IPS-20b (cell line): ENCODE data around the gene KIF5B.
A peak's percentile ranks its signal among the peaks of the same experiment; 100 is the strongest.
"Not testable (repeated sequence)": the region's sequence is repeated elsewhere in the genome, so short reads cannot be mapped to it uniquely, and the experiment has no call there.

Experiments used
- H3K27ac ChIP-seq: one replicate; pipeline ENCODE4 v1.5.1; 2013; ENCODE audit warnings: low read length
- H3K27me3 ChIP-seq: 2 replicates; pipeline ENCODE4 v1.6.1; 2013; ENCODE audit warnings: mild to moderate bottlenecking, low read length, inconsistent platforms; ENCODE audit not compliant: insufficient read depth
- H3K36me3 ChIP-seq: 2 replicates; pipeline ENCODE4 v1.6.1; 2013; ENCODE audit warnings: low read depth, mild to moderate bottlenecking, inconsistent platforms, low read length, moderate library complexity; ENCODE audit not compliant: insufficient read depth
- H3K4me1 ChIP-seq: 2 replicates; pipeline ENCODE4 v1.6.1; 2013; ENCODE audit warnings: mild to moderate bottlenecking, control low read depth, inconsistent platforms, low read length, moderate library complexity; ENCODE audit not compliant: insufficient read depth
- H3K4me3 ChIP-seq: 2 replicates; pipeline ENCODE4 v1.5.1; 2013; ENCODE audit warnings: mild to moderate bottlenecking, low read length, inconsistent platforms
- H3K9ac ChIP-seq: 2 replicates; pipeline ENCODE4 v1.6.1; 2013; ENCODE audit warnings: low read depth, mild to moderate bottlenecking, inconsistent platforms, low read length, moderate library complexity
- H3K9me3 ChIP-seq: 2 replicates; pipeline ENCODE4 v1.6.1; 2013; ENCODE audit warnings: mild to moderate bottlenecking, low read depth, low read length, inconsistent platforms; ENCODE audit not compliant: insufficient read depth

KIF5B gene

GRCh38 chr10:31977440-31978155 lies 78.6 kb downstream of the KIF5B start:
- Histone ChIP-seq H3K27me3 (no peaks in the 10 kb centered on the region), H3K9ac (no peak overlapping the region), H3K27ac (no peak overlapping the region), H3K9me3 (peaks cover 7% of the 10 kb centered on the region), H3K36me3 (no peaks in the 10 kb centered on the region), H3K4me3 (no peak overlapping the region), H3K4me1 (peaks cover 12% of the 10 kb centered on the region)

GRCh38 chr10:31975157-31975765 lies 81.0 kb downstream of the KIF5B start:
- Histone ChIP-seq H3K27me3 (no peaks in the 10 kb centered on the region), H3K4me3 (no peak overlapping the region), H3K36me3 (no peaks in the 10 kb centered on the region), H3K4me1 (peaks cover 12% of the 10 kb centered on the region), H3K9me3 (peaks cover 7% of the 10 kb centered on the region), H3K27ac (peak overlapping the region; percentile 28), H3K9ac (peak overlapping the region; percentile 41; the same call in 1 of the 2 replicates)

GRCh38 chr10:31974434-31975124 lies 81.6 kb downstream of the KIF5B start:
- Histone ChIP-seq H3K4me3 (no peak overlapping the region), H3K27ac (no peak overlapping the region), H3K36me3 (no peaks in the 10 kb centered on the region), H3K9ac (peak overlapping the region; percentile 41; the same call in 1 of the 2 replicates), H3K27me3 (no peaks in the 10 kb centered on the region), H3K9me3 (peaks cover 4% of the 10 kb centered on the region; the same call in 1 of the 2 replicates), H3K4me1 (peaks cover 12% of the 10 kb centered on the region)

- H3K4me3 ChIP-seq, result no peak overlapping the region
- no peaks in the 10 kb centered on the region for H3K9me3 ChIP-seq
- no peak overlapping the region for H3K9ac ChIP-seq
- peaks cover 10% of the 10 kb centered on the region for H3K4me1 ChIP-seq
- H3K27ac ChIP-seq, result no peak overlapping the region
- H3K36me3 ChIP-seq, result no peaks in the 10 kb centered on the region
- H3K27me3 ChIP-seq, result no peaks in the 10 kb centered on the region
Observed at GRCh38 chr10:31972519-31973041, 83.6 kb downstream of the KIF5B start.

- not testable (repeated sequence) for H3K27me3 ChIP-seq, H3K4me3 ChIP-seq
Observed at GRCh38 chr10:31969847-31970246, 86.4 kb downstream of the KIF5B start.

GRCh38 chr10:31963589-31963980 lies 92.6 kb downstream of the KIF5B start:
- Histone ChIP-seq H3K4me1 (no peaks in the 10 kb centered on the region), H3K9ac (no peak overlapping the region), H3K36me3 (no peaks in the 10 kb centered on the region), H3K27ac (no peak overlapping the region), H3K9me3 (no peaks in the 10 kb centered on the region), H3K27me3 (no peaks in the 10 kb centered on the region), H3K4me3 (no peak overlapping the region)

More at GRCh38 chr10:31969847-31970246, 86.4 kb downstream of the KIF5B start:
- not testable (repeated sequence) for H3K27ac ChIP-seq, H3K4me1 ChIP-seq, H3K36me3 ChIP-seq, H3K9ac ChIP-seq, H3K9me3 ChIP-seq

GRCh38 chr10:31962826-31963588 lies 93.2 kb downstream of the KIF5B start:
- no peaks in the 10 kb centered on the region for H3K36me3 ChIP-seq
- no peaks in the 10 kb centered on the region for H3K4me1 ChIP-seq
- H3K9me3 ChIP-seq, result no peaks in the 10 kb centered on the region
- no peak overlapping the region for H3K4me3 ChIP-seq
- no peak overlapping the region for H3K27ac ChIP-seq
- no peaks in the 10 kb centered on the region for H3K27me3 ChIP-seq
- no peak overlapping the region for H3K9ac ChIP-seq

- H3K27me3 ChIP-seq, result no peaks in the 10 kb centered on the region
- H3K9me3 ChIP-seq, result no peaks in the 10 kb centered on the region
- H3K9ac ChIP-seq, result no peak overlapping the region
- no peak overlapping the region for H3K4me3 ChIP-seq
- H3K36me3 ChIP-seq, result no peaks in the 10 kb centered on the region
- no peak overlapping the region for H3K27ac ChIP-seq
- no peaks in the 10 kb centered on the region for H3K4me1 ChIP-seq
Observed at GRCh38 chr10:31961277-31962074, 94.7 kb downstream of the KIF5B start.

- H3K4me3 ChIP-seq, result no peak overlapping the region
- no peaks in the 10 kb centered on the region for H3K27me3 ChIP-seq
- no peaks in the 10 kb centered on the region for H3K4me1 ChIP-seq
Observed at GRCh38 chr10:31959461-31960173, 96.6 kb downstream of the KIF5B start.

More at GRCh38 chr10:31959461-31960173, 96.6 kb downstream of the KIF5B start:
- Histone ChIP-seq H3K9me3 (peaks cover 6% of the 10 kb centered on the region), H3K9ac (no peak overlapping the region), H3K36me3 (no peaks in the 10 kb centered on the region), H3K27ac (no peak overlapping the region)
